RWPE1 (cell line): Measurements from ENCODE around the gene SH3RF3.

Experiments
- CTCF ChIA-PET: fragments of 350-600 bp; sonication (Branson Sonifier 250); formaldehyde crosslinking; extraction: SDS; loops from one replicate; lab custom pipeline; 2021; lab: Yijun Ruan, JAX
- POLR2A ChIA-PET: fragments of 400-600 bp; formaldehyde crosslinking; extraction: SDS; loops from one replicate; lab custom pipeline; 2020; ENCODE audit warnings: antibody characterized with exemption; ENCODE audit not compliant: low non-redundant PET; lab: Yijun Ruan, JAX
- DNase-seq: peaks from one replicate; pipeline ENCODE4 v3.0.0; 2012; ENCODE audit warnings: low spot score
- H3K27ac ChIP-seq: fragments of 450-650 bp; 2 replicates; pipeline ENCODE4 v1.5.1; 2017
- TF ChIP-seq, protein P1 (sequence below): fragments of 450-650 bp; conservative IDR thresholded peaks from 2 replicates; pipeline ENCODE4 v1.5.1; 2017; ENCODE audit warnings: low read depth, mild to moderate bottlenecking

The SH3RF3 gene

DNA sequence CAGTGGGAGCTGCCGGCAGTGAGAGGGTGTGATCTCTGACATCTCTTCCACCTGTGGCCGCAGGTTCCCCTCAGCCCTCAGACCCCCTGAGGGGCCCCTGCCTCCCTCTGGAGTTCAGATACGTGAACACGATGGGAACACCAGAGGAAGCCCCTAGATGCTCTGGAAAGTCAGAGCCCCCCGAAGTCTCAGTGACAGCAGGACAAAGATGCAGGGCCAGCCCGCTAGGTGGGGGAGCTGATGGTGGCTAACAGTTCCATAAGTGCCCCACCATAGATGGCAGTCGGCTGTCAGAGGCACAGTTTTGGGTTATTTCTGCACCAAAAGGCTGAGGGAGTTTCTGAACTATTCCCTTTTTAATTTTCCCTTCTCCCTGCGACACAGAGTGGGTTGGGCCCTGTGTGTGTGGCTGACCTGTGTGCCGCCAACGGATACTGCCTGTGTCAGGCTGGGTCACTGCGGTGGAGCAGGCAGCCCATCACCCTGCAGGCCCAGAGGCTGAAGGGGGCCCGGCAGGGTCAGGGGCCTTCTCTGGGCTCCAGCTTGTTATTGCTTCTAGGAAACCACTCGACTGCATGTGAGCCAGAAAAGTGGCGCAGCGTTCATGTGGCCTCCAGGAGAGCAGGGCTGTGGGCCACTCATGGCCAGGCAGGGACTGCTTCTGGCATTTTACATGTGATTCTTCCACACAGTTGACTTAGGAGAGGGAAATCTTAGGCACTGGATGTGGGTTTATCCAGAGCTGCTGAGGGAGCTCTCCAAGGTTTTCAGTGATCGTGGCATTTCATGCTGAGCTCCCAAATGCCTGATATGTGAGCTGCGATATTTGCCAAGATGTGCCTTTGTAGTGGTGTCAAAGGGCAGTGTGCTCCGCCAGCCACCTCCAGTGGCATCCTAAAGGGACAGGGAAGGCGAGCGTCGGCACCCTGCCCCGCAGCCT is 225.1 kb downstream of the SH3RF3 start:
- TF ChIP-seq, protein P1, sequence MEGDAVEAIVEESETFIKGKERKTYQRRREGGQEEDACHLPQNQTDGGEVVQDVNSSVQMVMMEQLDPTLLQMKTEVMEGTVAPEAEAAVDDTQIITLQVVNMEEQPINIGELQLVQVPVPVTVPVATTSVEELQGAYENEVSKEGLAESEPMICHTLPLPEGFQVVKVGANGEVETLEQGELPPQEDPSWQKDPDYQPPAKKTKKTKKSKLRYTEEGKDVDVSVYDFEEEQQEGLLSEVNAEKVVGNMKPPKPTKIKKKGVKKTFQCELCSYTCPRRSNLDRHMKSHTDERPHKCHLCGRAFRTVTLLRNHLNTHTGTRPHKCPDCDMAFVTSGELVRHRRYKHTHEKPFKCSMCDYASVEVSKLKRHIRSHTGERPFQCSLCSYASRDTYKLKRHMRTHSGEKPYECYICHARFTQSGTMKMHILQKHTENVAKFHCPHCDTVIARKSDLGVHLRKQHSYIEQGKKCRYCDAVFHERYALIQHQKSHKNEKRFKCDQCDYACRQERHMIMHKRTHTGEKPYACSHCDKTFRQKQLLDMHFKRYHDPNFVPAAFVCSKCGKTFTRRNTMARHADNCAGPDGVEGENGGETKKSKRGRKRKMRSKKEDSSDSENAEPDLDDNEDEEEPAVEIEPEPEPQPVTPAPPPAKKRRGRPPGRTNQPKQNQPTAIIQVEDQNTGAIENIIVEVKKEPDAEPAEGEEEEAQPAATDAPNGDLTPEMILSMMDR: no peak
- no peak overlapping the region for H3K27ac ChIP-seq
- ChIA-PET POLR2A (no interaction called here), CTCF (interaction anchor here (0.6 kb wide), 1 partner anchor 204 kb away, joined by 3 read pairs; no protein-coding TSS in a partner anchor)
- DNase-seq: no peak

DNA sequence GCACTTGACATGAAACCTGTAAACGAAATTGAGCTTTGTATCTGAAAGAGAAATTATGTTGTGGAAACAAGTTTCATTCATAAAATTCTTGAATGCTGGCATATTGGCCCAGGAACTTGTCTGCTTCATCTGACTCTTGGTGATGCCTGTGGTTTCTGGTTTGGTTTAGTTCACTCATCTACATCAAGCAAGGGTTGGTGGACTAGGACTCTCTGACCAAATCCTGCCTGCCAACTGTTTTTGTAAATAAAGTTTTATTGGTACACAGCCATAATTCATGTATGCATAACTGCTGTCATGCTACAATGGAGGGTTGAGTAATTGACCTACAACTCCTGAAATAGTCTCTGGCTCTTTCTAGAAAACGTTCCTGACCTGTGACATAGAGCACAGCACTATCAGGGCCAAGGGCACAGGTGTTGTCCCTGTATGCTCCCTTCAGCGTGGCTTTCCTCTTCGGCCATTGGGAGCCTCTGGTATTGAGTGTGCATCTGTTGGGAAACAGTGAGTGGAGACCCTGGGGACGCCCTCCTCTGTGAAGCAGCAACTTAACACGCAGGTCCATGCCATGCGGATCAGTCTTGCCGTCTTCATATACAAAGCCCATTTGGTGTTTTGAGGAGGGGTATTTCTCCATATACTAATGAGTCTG is 226.3 kb downstream of the SH3RF3 start:
- no peak for DNase-seq
- no peak overlapping the region for H3K27ac ChIP-seq
- TF ChIP-seq, protein P1: no peak
- ChIA-PET POLR2A (no interaction called here), CTCF (interaction anchor here (0.6 kb wide), 1 partner anchor 91 kb away, joined by 8 read pairs; no protein-coding TSS in a partner anchor)

DNA sequence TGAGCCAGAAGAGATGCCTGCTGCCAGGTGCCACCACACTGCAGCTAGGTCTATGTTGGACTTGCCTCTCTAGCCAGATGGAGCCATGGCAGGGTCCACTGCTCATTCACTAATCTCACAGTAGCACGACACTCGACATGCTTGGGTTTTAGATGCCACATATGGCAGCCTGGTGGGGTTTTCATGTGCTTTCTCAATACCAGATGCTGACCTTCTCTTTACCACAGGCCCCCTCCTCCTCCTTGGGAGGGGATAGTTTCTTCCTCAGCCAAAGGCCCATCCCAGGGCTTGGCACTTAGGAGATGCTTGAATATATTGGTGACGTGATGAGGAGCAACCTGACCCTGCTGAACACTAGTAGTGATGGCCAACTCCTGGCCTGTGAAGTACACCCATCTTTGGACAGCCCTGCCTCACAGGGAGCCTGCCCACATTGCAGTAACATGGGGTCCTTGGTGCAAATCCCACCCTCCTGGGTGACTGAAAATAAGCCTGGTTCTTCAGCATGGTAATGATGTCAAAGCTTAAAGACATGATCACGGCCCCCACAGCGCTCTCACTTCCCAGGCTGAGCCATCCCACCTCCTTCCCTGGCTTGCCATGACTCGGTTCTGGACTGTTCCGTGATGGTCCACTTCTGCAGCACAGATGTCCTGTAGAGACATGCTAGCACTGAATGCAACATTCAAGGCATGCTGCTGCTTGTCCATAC is 227.5 kb downstream of the SH3RF3 start:
- POLR2A ChIA-PET: no interaction called here
- CTCF ChIA-PET: interaction anchor here (0.6 kb wide), 2 partner anchors 63 to 90 kb away, joined by 4 to 8 read pairs; no protein-coding TSS in a partner anchor
- no peak overlapping the region for H3K27ac ChIP-seq
- no peak for DNase-seq
- TF ChIP-seq, protein P1: no peak

DNA sequence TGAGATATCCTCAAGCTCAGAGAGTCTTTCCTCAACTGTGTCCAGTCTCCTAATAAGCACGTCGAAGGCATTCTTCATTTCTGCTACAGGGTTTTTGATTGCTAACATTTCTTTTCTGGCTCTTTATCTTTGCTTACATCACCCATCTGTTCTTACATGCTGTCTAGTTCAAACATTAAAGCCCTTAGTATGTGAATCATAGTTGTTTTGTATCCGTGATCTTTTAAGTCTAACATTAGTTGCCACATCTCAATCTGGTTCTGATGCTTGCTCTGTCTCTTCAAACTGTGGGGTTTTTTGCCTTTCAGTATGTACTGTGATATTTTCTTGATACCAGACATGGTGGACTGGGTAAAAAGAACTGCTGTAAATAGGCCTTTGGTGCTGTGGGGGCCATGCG is 235.2 kb downstream of the SH3RF3 start:
- ChIA-PET POLR2A (no interaction called here), CTCF (no interaction called here)
- H3K27ac ChIP-seq: no peak overlapping the region
- DNase-seq: no peak
- TF ChIP-seq, protein P1: no peak

DNA sequence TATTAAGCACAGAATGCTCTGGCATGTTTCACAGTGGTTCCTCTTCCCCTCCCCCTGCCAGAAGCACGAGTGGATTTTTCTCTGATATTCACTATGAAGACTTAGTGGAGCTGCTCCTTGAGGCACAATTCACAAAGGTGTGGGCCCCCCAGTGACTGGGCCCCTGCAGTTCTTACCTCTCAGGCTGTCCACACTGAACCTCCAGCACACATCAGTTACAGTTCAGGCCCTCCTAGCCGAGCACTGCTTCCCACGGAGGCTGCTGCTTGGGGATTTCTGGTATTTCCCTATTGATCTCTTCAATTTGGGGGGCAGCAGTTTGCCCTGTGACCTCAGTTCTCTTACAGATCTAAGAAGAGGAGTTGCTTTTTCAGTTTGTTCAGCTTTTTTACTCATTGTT is 236.1 kb downstream of the SH3RF3 start:
- CTCF ChIA-PET: no interaction called here
- POLR2A ChIA-PET: no interaction called here
- H3K27ac ChIP-seq: no peak overlapping the region
- DNase-seq: no peak
- TF ChIP-seq, protein P1: no peak

DNA sequence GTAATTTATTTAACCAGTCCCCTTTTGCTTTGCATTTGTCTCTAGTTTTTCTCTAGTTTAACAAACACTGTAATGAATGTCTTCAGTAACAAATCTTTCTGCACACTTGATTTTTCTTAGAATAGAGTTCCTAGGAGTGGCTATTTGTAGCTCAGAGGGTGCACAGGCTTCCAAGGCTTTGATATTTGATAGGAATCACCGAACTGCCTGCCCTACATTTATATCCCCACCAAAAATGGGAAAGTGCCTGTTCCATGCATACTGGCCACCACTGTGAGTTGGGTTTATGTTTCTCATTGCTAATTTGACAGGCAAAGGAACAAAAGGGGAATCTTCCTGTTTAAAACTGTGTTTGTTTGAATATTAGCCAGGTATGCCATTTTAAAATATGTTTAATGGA is 238.7 kb downstream of the SH3RF3 start:
- CTCF ChIA-PET: interaction anchor here (0.5 kb wide), 1 partner anchor 36 kb away, joined by 3 read pairs; no protein-coding TSS in a partner anchor
- TF ChIP-seq, protein P1: no peak

More for the DNA sequence above, 238.7 kb downstream of the SH3RF3 start:
- no peak overlapping the region for H3K27ac ChIP-seq
- DNase-seq: no peak
- POLR2A ChIA-PET: no interaction called here
